IMR-90 (cell line): Measurements from ENCODE around the gene SPATA16. TPM values are rescaled to one million over a fixed set of nuclear protein-coding genes. Genes with fewer than 3 reads are reported as not detected.

Source experiments
- ATAC-seq: fragments of 200-7000 bp; cut with Tn5 transposase; 2 replicates; pipeline ENCODE4 v1.9.1; 2020; ENCODE audit warnings: low read depth, mild to moderate bottlenecking, moderate library complexity
- BruUV-seq: library from RNA; stranded (reverse); fragments of 400-500 nt; replicated peaks from 2 replicates; lab custom pipeline; 2021; lab: Mats Ljungman, UMichigan
- CTCF ChIA-PET: fragments of 300-600 bp; formaldehyde crosslinking; extraction: SDS; loops from one replicate; lab custom pipeline; 2021; ENCODE audit warnings: antibody characterized with exemption; lab: Yijun Ruan, JAX
- POLR2A ChIA-PET: fragments of 300-600 bp; sonication (Branson Sonifier 250); formaldehyde crosslinking; loops from one replicate; lab custom pipeline; 2022; ENCODE audit warnings: antibody characterized with exemption; ENCODE audit not compliant: unreplicated experiment; lab: Charles Lee
- DNase-seq: peaks from one replicate; pipeline ENCODE4 v3.0.0; 2013
- H2AFZ ChIP-seq: replicated peaks from 2 replicates; pipeline ENCODE3; 2013; ENCODE audit warnings: low read length, mild to moderate bottlenecking; ENCODE audit not compliant: poor library complexity
- H2AK5ac ChIP-seq: 2 replicates; pipeline ENCODE4 v1.6.1; 2013; ENCODE audit warnings: low read depth, low read length, inconsistent platforms
- H2AK9ac ChIP-seq: replicated peaks from 2 replicates; pipeline ENCODE3; 2013; ENCODE audit warnings: mild to moderate bottlenecking, low read depth, low read length, moderate library complexity; ENCODE audit not compliant: poor library complexity
- H2BK120ac ChIP-seq: 2 replicates; pipeline ENCODE4 v1.6.1; 2013; ENCODE audit warnings: low read depth, low read length, inconsistent platforms
- H2BK15ac ChIP-seq: 3 replicates; pipeline ENCODE4 v1.6.1; 2013; ENCODE audit warnings: low read depth, low read length, inconsistent platforms
- H2BK20ac ChIP-seq: 2 replicates; pipeline ENCODE4 v1.6.1; 2013; ENCODE audit warnings: low read depth, mild to moderate bottlenecking, inconsistent platforms, low read length, moderate library complexity
- H2BK5ac ChIP-seq: 2 replicates; pipeline ENCODE4 v1.6.1; 2013; ENCODE audit warnings: mild to moderate bottlenecking, low read depth, low read length, inconsistent platforms; ENCODE audit not compliant: poor library complexity, severe bottlenecking
- H3K14ac ChIP-seq: replicated peaks from 2 replicates; pipeline ENCODE4 v1.6.1; 2013; ENCODE audit warnings: low read depth, low read length, inconsistent platforms
- H3K18ac ChIP-seq: 2 replicates; pipeline ENCODE4 v1.6.1; 2013; ENCODE audit warnings: low read depth, low read length, control low read depth
- H3K23ac ChIP-seq: 2 replicates; pipeline ENCODE4 v1.6.1; 2013; ENCODE audit warnings: low read depth, low read length, inconsistent platforms
- H3K27ac ChIP-seq: 2 replicates; pipeline ENCODE4 v1.5.1; 2013; ENCODE audit warnings: mild to moderate bottlenecking, control low read depth, low read length; ENCODE audit not compliant: insufficient read depth
- H3K27me3 ChIP-seq: 2 replicates; pipeline ENCODE4 v1.6.1; 2013; ENCODE audit warnings: low read length; ENCODE audit not compliant: control insufficient read depth, insufficient read depth
- H3K36me3 ChIP-seq: 2 replicates; pipeline ENCODE4 v1.6.1; 2013; ENCODE audit warnings: low read length, mixed read lengths; ENCODE audit not compliant: control insufficient read depth, insufficient read depth
- H3K4ac ChIP-seq: 2 replicates; pipeline ENCODE4 v1.6.1; 2013; ENCODE audit warnings: low read depth, low read length, inconsistent platforms
- H3K4me1 ChIP-seq: 2 replicates; pipeline ENCODE4 v1.6.1; 2013; ENCODE audit warnings: low read length, mixed read lengths; ENCODE audit not compliant: control insufficient read depth, insufficient read depth
- H3K4me2 ChIP-seq: 2 replicates; pipeline ENCODE4 v1.6.1; 2013; ENCODE audit warnings: low read depth, mild to moderate bottlenecking, control low read depth, low read length, moderate library complexity
- H3K4me3 ChIP-seq: 2 replicates; pipeline ENCODE4 v1.5.1; 2013; ENCODE audit warnings: low read depth, mild to moderate bottlenecking, control low read depth, low read length, moderate library complexity; ENCODE audit not compliant: insufficient read depth
- H3K56ac ChIP-seq: 2 replicates; pipeline ENCODE4 v1.6.1; 2013; ENCODE audit warnings: low read length, inconsistent platforms; ENCODE audit not compliant: insufficient read depth; ENCODE audit errors: extremely low read depth
- H3K79me1 ChIP-seq, 2 experiments: 2 replicates each; pipeline ENCODE4 v1.6.1; 2013; ENCODE audit warnings: low read length in 2 of 2, inconsistent platforms in 1 of 2, low read depth in 1 of 2
- H3K9ac ChIP-seq: 2 replicates; pipeline ENCODE4 v1.6.1; 2013; ENCODE audit warnings: low read depth, low read length, control low read depth
- H3K9me1 ChIP-seq: 2 replicates; pipeline ENCODE4 v1.6.1; 2013; ENCODE audit warnings: low read length, inconsistent platforms; ENCODE audit not compliant: insufficient read depth
- H3K9me3 ChIP-seq: 2 replicates; pipeline ENCODE4 v1.6.1; 2013; ENCODE audit warnings: low read length; ENCODE audit not compliant: control insufficient read depth, insufficient read depth
- H4K20me1 ChIP-seq: 2 replicates; pipeline ENCODE4 v1.6.1; 2013; ENCODE audit warnings: low read length, inconsistent platforms; ENCODE audit not compliant: insufficient read depth
- H4K5ac ChIP-seq: 2 replicates; pipeline ENCODE4 v1.6.1; 2013; ENCODE audit warnings: mild to moderate bottlenecking, low read depth, low read length, control low read depth
- H4K8ac ChIP-seq, 2 experiments: 2 replicates each; pipeline ENCODE4 v1.6.1; 2013; ENCODE audit warnings: low read depth in 2 of 2, low read length in 2 of 2, control low read depth in 1 of 2, inconsistent platforms in 1 of 2
- H4K91ac ChIP-seq: 2 replicates; pipeline ENCODE4 v1.6.1; 2013; ENCODE audit warnings: low read depth, low read length, inconsistent platforms; ENCODE audit not compliant: insufficient read depth
- BHLHE40 ChIP-seq: fragments of 150-350 bp; IDR thresholded peaks from 2 replicates; pipeline ENCODE4 v1.6.1; 2016; ENCODE audit warnings: mild to moderate bottlenecking, low read depth, low read length
- CEBPB ChIP-seq: IDR thresholded peaks from 2 replicates; pipeline ENCODE4 v1.6.1; 2012; ENCODE audit warnings: low read depth, low read length, improper control_type of control experiment
- MAFK ChIP-seq: IDR thresholded peaks from 2 replicates; pipeline ENCODE4 v1.6.1; 2012; ENCODE audit warnings: low read depth, low read length, improper control_type of control experiment
- MXI1 ChIP-seq: IDR thresholded peaks from 2 replicates; pipeline ENCODE4 v1.6.1; 2012; ENCODE audit warnings: low read depth, mild to moderate bottlenecking, low read length, moderate library complexity, borderline replicate concordance
- NFE2L2 ChIP-seq: fragments of 150-350 bp; IDR thresholded peaks from 2 replicates; pipeline ENCODE4 v1.6.1; 2016; ENCODE audit warnings: low read depth, mild to moderate bottlenecking, low read length
- POLR2A ChIP-seq: IDR thresholded peaks from 2 replicates; pipeline ENCODE4 v1.6.1; 2012; ENCODE audit warnings: mild to moderate bottlenecking, low read depth, low read length
- WGBS, 2 experiments: methylation state at CpG; one replicate each; pipeline versions ENCODE4 v1.1.5 to v1.1.7; 2013; ENCODE audit warnings: missing lambda C conversion rate in 2 of 2; ENCODE audit not compliant: insufficient read length in 1 of 2; ENCODE audit errors: extremely low coverage in 2 of 2; 5-methylcytosine and 5-hydroxymethylcytosine counted together
- dilution Hi-C: fragments of 300-500 bp; cut with HindIII; formaldehyde crosslinking; loops from one replicate; pipeline ENCODE4 v1.14.3; 2018; ENCODE audit warnings: low sequenced_read_pairs; ENCODE audit not compliant: unreplicated experiment
- in situ Hi-C: fragments of 300-500 bp; cut with MboI; formaldehyde crosslinking; loops from 3 replicates; pipeline ENCODE4 v1.14.3; 2019; ENCODE audit warnings: low sequenced_read_pairs, inconsistent platforms, mixed read lengths
- intact Hi-C: fragments of 100-400 bp; cut with micrococcal nuclease; formaldehyde crosslinking; loops from 2 replicates; pipeline ENCODE4 v1.10.0; 2022
- polyA plus RNA-seq, 3 experiments: library from polyadenylated mRNA; depleted of rRNA; stranded (reverse); fragments of >200 nt; gene quantifications; 2 replicates each; pipeline ENCODE4 v1.2.3, GENCODE V29; 2012; ENCODE audit warnings: low replicate concordance in 1 of 3
- total RNA-seq: library from RNA; depleted of rRNA; stranded (reverse); fragments of >200 nt; gene quantifications from 2 replicates; pipeline ENCODE4 v1.2.3, GENCODE V29; 2012

SPATA16 gene
- total and polyA plus RNA-seq, 2 of the 4 experiments (the other 2 are of a cell fraction), result not detected

DNA sequence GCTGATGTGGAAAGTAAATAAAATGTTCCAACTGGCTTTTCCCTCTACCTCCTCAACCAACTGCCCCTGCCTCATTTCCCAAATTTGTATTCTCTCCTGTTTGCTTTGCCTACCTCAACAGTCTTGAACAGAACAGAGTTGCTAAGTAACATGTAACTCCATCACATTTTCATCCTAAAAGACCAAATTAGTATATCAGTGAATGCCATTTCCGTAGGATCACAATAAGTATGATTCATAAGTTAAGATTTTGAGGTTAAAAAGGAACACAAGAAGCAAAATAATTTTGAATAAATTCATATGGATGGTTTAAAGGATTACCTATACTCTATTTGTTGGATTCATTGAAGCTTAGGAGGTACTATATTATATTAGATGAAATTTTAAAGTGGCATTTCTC, 235.6 kb downstream of the SPATA16 start:
- H3K9ac ChIP-seq, result no peak overlapping the region
- peaks cover 4% of the 10 kb centered on the region for H3K27me3 ChIP-seq
- H3K4me2 ChIP-seq, result no peak overlapping the region
- no peak overlapping the region for H2BK20ac ChIP-seq
- no peaks in the 10 kb centered on the region for H3K79me1 ChIP-seq
- H3K9me3 ChIP-seq, result no peaks in the 10 kb centered on the region
- no peaks in the 10 kb centered on the region for H3K4me1 ChIP-seq
- in situ Hi-C loops, result no loop called here
- H3K56ac ChIP-seq, result no peak overlapping the region
- no peak overlapping the region for H4K8ac ChIP-seq
- CTCF ChIA-PET, result no interaction called here
- no TSS peak for BruUV-seq
- H3K18ac ChIP-seq, result no peak overlapping the region
- H4K20me1 ChIP-seq, result no peaks in the 10 kb centered on the region
- H2BK15ac ChIP-seq, result no peak overlapping the region
- TF ChIP-seq MXI1 (no peak), NFE2L2 (no peak), MAFK (no peak), POLR2A (no peak), CEBPB (no peak), BHLHE40 (no peak)
- H4K91ac ChIP-seq, result no peak overlapping the region
- no CpG with 5 or more reads among the region's 1 CpG for WGBS, 2 experiments
- no peak overlapping the region for H2AK5ac ChIP-seq
- H2AFZ ChIP-seq, result no peak overlapping the region
- no peak overlapping the region for H2BK120ac ChIP-seq
- H3K14ac ChIP-seq, result no peak overlapping the region
- POLR2A ChIA-PET, result no interaction called here
- no peak for DNase-seq
- H2AK9ac ChIP-seq, result no peak overlapping the region
- no peak overlapping the region for H4K5ac ChIP-seq
- no peak overlapping the region for H3K23ac ChIP-seq
- H3K36me3 ChIP-seq, result no peaks in the 10 kb centered on the region
- no peak overlapping the region for H3K27ac ChIP-seq
- H3K4ac ChIP-seq, result no peak overlapping the region
- H3K4me3 ChIP-seq, result no peak overlapping the region
- intact Hi-C loops, result no loop called here
- no peaks in the 10 kb centered on the region for H3K9me1 ChIP-seq
- no peak overlapping the region for H2BK5ac ChIP-seq
- dilution Hi-C loops, result no loop called here
- no peak for ATAC-seq
